HCT116 (cell line): ENCODE measurements around the gene SPEN. TPM values are rescaled to one million over a fixed set of nuclear protein-coding genes. Genes with fewer than 3 reads are reported as not detected.

Source experiments
- ATAC-seq: fragments of 200-7000 bp; cut with Tn5 transposase; 2 replicates; pipeline ENCODE4 v1.9.1; 2020; ENCODE audit warnings: mild to moderate bottlenecking, moderate library complexity
- BruUV-seq: library from RNA; stranded (reverse); fragments of 400-500 nt; replicated peaks from 2 replicates; lab custom pipeline; 2021; lab: Mats Ljungman, UMichigan
- CTCF ChIA-PET: fragments of 300-600 bp; sonication (Branson Sonifier 250); formaldehyde crosslinking; loops from one replicate; lab custom pipeline; 2021; ENCODE audit warnings: antibody characterized with exemption; lab: Charles Lee
- POLR2A ChIA-PET: fragments of 300-600, 350-600 bp; sonication (Branson Sonifier 250); formaldehyde crosslinking; loops from one replicate; lab custom pipeline; 2021; ENCODE audit warnings: antibody characterized with exemption; lab: Charles Lee
- RAD21 ChIA-PET, 2 experiments: fragments of 300-600 bp; sonication (Branson Sonifier 250); formaldehyde crosslinking; loops; one replicate each; lab custom pipeline; 2023; ENCODE audit warnings: low total read pairs in 2 of 2; ENCODE audit not compliant: uncharacterized antibody in 2 of 2, unreplicated experiment in 2 of 2, low non-redundant PET in 1 of 2; lab: Charles Lee
- DNase-seq: peaks from one replicate; pipeline ENCODE4 v3.0.0-alpha.2; 2010; ENCODE audit warnings: low read depth, low spot score
- H2AFZ ChIP-seq: fragments of 200-600 bp; shearing (Covaris generic), sonication (generic); 2 replicates; pipeline ENCODE4 v1.6.1; 2017; ENCODE audit warnings: low read depth, mixed run types, mixed read lengths, antibody characterized with exemption, low read length; ENCODE audit not compliant: poor library complexity, severe bottlenecking
- H3K27ac ChIP-seq: 2 replicates; pipeline ENCODE4 v1.5.1; 2012; ENCODE audit warnings: low read depth, low read length
- H3K27me3 ChIP-seq: fragments of 200-600 bp; sonication (generic); 2 replicates; pipeline ENCODE4 v1.6.1; 2016; ENCODE audit warnings: mixed run types, low read length, mixed read lengths; ENCODE audit not compliant: insufficient read depth
- H3K36me3 ChIP-seq, 2 experiments: fragments of 200-500 bp in 1 of 2; fragments of 200-600 bp in 1 of 2; sonication (Bioruptor generic) in 1 of 2; sonication (generic) in 1 of 2; 2 replicates each; pipeline versions ENCODE4 v1.5.1 to v1.6.1; 2014 to 2016; ENCODE audit warnings: low read length in 2 of 2, inconsistent platforms in 1 of 2, mixed read lengths in 1 of 2, mixed run types in 1 of 2; ENCODE audit not compliant: insufficient read depth in 2 of 2, control insufficient read depth in 1 of 2
- H3K4me1 ChIP-seq, 2 experiments: fragments of 200-600 bp in 1 of 2; sonication (generic) in 1 of 2; 2 replicates each; pipeline versions ENCODE4 v1.5.1 to v1.6.1; 2012 to 2017; ENCODE audit warnings: low read length in 2 of 2, inconsistent platforms in 1 of 2, mild to moderate bottlenecking in 1 of 2, mixed read lengths in 1 of 2, mixed run types in 1 of 2, moderate library complexity in 1 of 2; ENCODE audit not compliant: insufficient read depth in 2 of 2, control insufficient read depth in 1 of 2
- H3K4me2 ChIP-seq: fragments of 200-600 bp; sonication (generic); 2 replicates; pipeline ENCODE4 v1.6.1; 2017; ENCODE audit warnings: mixed run types, low read length, mixed read lengths
- H3K4me3 ChIP-seq, 2 experiments: fragments of 200-600 bp in 1 of 2; sonication (generic) in 1 of 2; replicated peaks in 1 of 2; 2 replicates each; pipeline ENCODE4 v1.5.1; 2011 to 2016; ENCODE audit warnings: low read length in 2 of 2, control low read depth in 1 of 2, low read depth in 1 of 2, mild to moderate bottlenecking in 1 of 2, mixed read lengths in 1 of 2, mixed run types in 1 of 2
- H3K79me2 ChIP-seq: fragments of 200-600 bp; sonication (generic); 2 replicates; pipeline ENCODE4 v1.6.1; 2017; ENCODE audit warnings: mild to moderate bottlenecking, mixed run types, low read length, moderate library complexity, mixed read lengths; ENCODE audit not compliant: insufficient read depth
- H3K9ac ChIP-seq: fragments of 200-600 bp; sonication (generic); 2 replicates; pipeline ENCODE4 v1.6.1; 2016; ENCODE audit warnings: low read length, mixed read lengths
- H3K9me2 ChIP-seq: fragments of 200-600 bp; sonication (generic), shearing (Covaris generic); 2 replicates; pipeline ENCODE4 v1.6.1; 2017; ENCODE audit warnings: mixed run types, mild to moderate bottlenecking, moderate library complexity; ENCODE audit not compliant: insufficient read depth
- H3K9me3 ChIP-seq, 2 experiments: fragments of 200-500 bp in 1 of 2; fragments of 200-600 bp in 1 of 2; sonication (Bioruptor generic) in 1 of 2; sonication (generic) in 1 of 2; 2 replicates each; pipeline ENCODE4 v1.6.1; 2014 to 2017; ENCODE audit warnings: low read length in 2 of 2, mixed read lengths in 2 of 2, inconsistent platforms in 1 of 2, low read depth in 1 of 2, mild to moderate bottlenecking in 1 of 2, mixed run types in 1 of 2, moderate library complexity in 1 of 2; ENCODE audit not compliant: control insufficient read depth in 1 of 2, insufficient read depth in 1 of 2
- H4K20me1 ChIP-seq: fragments of 200-600 bp; sonication (generic), shearing (Covaris generic); 2 replicates; pipeline ENCODE4 v1.6.1; 2017; ENCODE audit warnings: mixed run types, mild to moderate bottlenecking, moderate library complexity; ENCODE audit not compliant: insufficient read depth
- CEBPB ChIP-seq: IDR thresholded peaks from 2 replicates; pipeline ENCODE4 v1.6.1; 2012; ENCODE audit warnings: low read depth
- EZH2phosphoT487 ChIP-seq: fragments of 200-600 bp; IDR thresholded peaks from 2 replicates; pipeline ENCODE4 v1.6.1; 2018; ENCODE audit warnings: antibody characterized with exemption, borderline replicate concordance
- FOSL1 ChIP-seq: IDR thresholded peaks from 2 replicates; pipeline ENCODE4 v1.6.1; 2012; ENCODE audit warnings: low read depth
- POLR2AphosphoS5 ChIP-seq: IDR thresholded peaks from 2 replicates; pipeline ENCODE4 v1.6.1; 2011; ENCODE audit warnings: mild to moderate bottlenecking, low read depth, low read length, moderate library complexity
- RAD21 ChIP-seq: IDR thresholded peaks from 2 replicates; pipeline ENCODE4 v1.6.1; 2012; ENCODE audit warnings: low read depth, mild to moderate bottlenecking
- SP1 ChIP-seq: IDR thresholded peaks from 2 replicates; pipeline ENCODE4 v1.6.1; 2012; ENCODE audit warnings: low read depth
- SRF ChIP-seq: IDR thresholded peaks from 2 replicates; pipeline ENCODE4 v1.6.1; 2012; ENCODE audit warnings: low read depth
- TCF7L2 ChIP-seq: IDR thresholded peaks from 2 replicates; pipeline ENCODE4 v1.7.0; 2011; ENCODE audit warnings: borderline replicate concordance, inconsistent platforms; ENCODE audit not compliant: insufficient read depth, insufficient read length; ENCODE audit errors: extremely low read depth
- ZFX ChIP-seq: fragments of 450-650 bp; IDR thresholded peaks from 2 replicates; pipeline ENCODE4 v1.6.1; 2017
- ZNF274 ChIP-seq: fragments of 200-500 bp; sonication (Bioruptor generic); IDR thresholded peaks from 2 replicates; pipeline ENCODE4 v1.6.1; 2014; ENCODE audit warnings: mild to moderate bottlenecking, low read depth, low read length, inconsistent platforms
- intact Hi-C: fragments of 100-400 bp; cut with micrococcal nuclease; formaldehyde crosslinking; loops from 2 replicates; pipeline ENCODE4 v1.10.0; 2022
- total RNA-seq: library from RNA; stranded (reverse); gene quantifications from one replicate; pipeline ENCODE4 v1.2.1, GENCODE V29; 2021; ENCODE audit not compliant: unreplicated experiment
- TF ChIP-seq, protein P1 (sequence below), 3 experiments: fragments of 200-600 bp in 1 of 3; sonication (generic) in 1 of 3; IDR thresholded peaks in 2 of 3; conservative IDR thresholded peaks in 1 of 3; 2 replicates each; pipeline ENCODE4 v1.5.1; 2012 to 2017; ENCODE audit warnings: low read depth in 2 of 3, low read length in 2 of 3, antibody characterized with exemption in 1 of 3, borderline replicate concordance in 1 of 3, control low read depth in 1 of 3, mild to moderate bottlenecking in 1 of 3, mixed read lengths in 1 of 3, mixed run types in 1 of 3, moderate library complexity in 1 of 3; ENCODE audit not compliant: insufficient read depth in 1 of 3

The SPEN gene
- total RNA-seq, 1 experiment from 2014 or later, result 58.6 TPM

DNA sequence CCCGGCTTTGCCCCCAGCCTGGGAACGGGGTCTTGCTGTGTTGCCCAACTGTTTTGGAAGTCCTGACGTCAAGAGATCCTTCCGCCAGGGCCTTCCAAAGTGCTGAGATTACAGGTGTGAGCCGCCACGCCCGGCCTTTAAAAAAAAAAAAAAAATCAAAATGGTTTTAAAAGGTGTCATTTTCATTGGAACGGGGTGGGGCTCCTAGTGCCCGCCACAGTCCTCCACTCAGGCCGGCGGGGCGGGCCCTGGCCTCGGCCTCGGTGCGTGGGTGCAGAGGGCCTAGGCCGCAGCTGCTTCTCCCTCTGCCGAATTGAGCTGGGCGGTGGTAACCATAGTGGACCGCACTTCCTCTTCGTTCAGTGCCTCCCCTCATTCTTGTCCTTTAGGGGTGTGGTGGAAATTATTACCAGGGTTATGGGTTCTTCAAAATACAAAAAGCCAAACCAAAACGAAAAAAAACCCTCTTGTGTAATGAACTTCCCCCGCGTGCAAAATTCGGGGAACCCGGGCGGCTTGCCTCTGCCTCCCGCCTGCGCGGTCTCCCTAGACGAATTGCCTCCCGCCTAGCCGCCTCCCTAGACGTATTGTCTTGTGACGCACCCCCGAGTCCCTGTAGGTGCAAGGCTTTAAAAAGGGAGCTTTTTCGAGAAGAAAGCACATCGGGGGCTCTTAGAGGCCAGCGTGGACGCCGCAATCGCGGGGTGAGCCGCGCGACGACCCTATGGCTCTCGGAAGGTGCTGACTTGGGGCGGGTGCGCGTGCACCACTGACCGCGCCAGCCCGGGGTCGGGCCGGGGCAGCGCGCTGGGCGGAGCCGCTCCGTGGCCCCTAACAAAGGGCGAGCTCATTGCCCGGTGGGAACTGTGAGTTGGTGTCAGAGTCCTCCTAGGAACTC is 10.5 kb upstream of the SPEN start:
- BruUV-seq, result no TSS peak
- peak overlapping the region; percentile 57 to 67; a peak in 2 of 4 replicates for H3K4me3 ChIP-seq
- peak overlapping the region; percentile 87; the same call in 1 of the 2 replicates for H3K9ac ChIP-seq
- H4K20me1 ChIP-seq, result no peaks in the 10 kb centered on the region
- ATAC-seq, result no peak
- no peak for DNase-seq
- ChIA-PET RAD21 (interaction anchor here in 1 of 2 experiments (0.7 kb wide), 1 partner anchor 13 kb away, joined by 3 read pairs; no protein-coding TSS in a partner anchor), CTCF (no interaction called here), POLR2A (interaction anchor here (0.9 kb wide), 1 partner anchor 10 kb away, joined by 3 read pairs; the partner anchor contains the start of gene SPEN)
- no peak for TF ChIP-seq SRF
- no peak for TF ChIP-seq SP1
- TF ChIP-seq, protein P1, sequence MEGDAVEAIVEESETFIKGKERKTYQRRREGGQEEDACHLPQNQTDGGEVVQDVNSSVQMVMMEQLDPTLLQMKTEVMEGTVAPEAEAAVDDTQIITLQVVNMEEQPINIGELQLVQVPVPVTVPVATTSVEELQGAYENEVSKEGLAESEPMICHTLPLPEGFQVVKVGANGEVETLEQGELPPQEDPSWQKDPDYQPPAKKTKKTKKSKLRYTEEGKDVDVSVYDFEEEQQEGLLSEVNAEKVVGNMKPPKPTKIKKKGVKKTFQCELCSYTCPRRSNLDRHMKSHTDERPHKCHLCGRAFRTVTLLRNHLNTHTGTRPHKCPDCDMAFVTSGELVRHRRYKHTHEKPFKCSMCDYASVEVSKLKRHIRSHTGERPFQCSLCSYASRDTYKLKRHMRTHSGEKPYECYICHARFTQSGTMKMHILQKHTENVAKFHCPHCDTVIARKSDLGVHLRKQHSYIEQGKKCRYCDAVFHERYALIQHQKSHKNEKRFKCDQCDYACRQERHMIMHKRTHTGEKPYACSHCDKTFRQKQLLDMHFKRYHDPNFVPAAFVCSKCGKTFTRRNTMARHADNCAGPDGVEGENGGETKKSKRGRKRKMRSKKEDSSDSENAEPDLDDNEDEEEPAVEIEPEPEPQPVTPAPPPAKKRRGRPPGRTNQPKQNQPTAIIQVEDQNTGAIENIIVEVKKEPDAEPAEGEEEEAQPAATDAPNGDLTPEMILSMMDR (IDR thresholded peaks at IDR 0.05 in 2 of 3, conservative IDR thresholded peaks at IDR 0.05 in 1 of 3; ENCODE audit: borderline replicate concordance in 1 of 3, insufficient read depth in 1 of 3, low read depth in 2 of 3, low read length in 2 of 3), result no peak
- TF ChIP-seq ZNF274, result no peak
- no peak for TF ChIP-seq FOSL1
- no peak for TF ChIP-seq ZFX
- no peak for TF ChIP-seq TCF7L2
- TF ChIP-seq RAD21, result no peak
- TF ChIP-seq POLR2AphosphoS5, result no peak
- TF ChIP-seq CEBPB, result no peak
- TF ChIP-seq EZH2phosphoT487, result no peak
- H3K27me3 ChIP-seq, result no peaks in the 10 kb centered on the region
- no peaks in the 10 kb centered on the region for H3K9me3 ChIP-seq
- H3K4me1 ChIP-seq, result peaks cover 17 to 47% of the 10 kb centered on the region in 2 experiments
- peak overlapping the region; percentile 99 for H3K27ac ChIP-seq
- no peak overlapping the region for H2AFZ ChIP-seq
- H3K4me2 ChIP-seq, result peak overlapping the region; percentile 83
- no peaks in the 10 kb centered on the region for H3K9me2 ChIP-seq
- intact Hi-C loops, result no loop called here
- H3K79me2 ChIP-seq, result no peaks in the 10 kb centered on the region
- H3K36me3 ChIP-seq, result no peaks in the 10 kb centered on the region
